ENCODE data around the gene RND1. TPM values are rescaled to one million over a fixed set of nuclear protein-coding genes. Genes with fewer than 3 reads are reported as not detected.

Gene RND1
- total RNA-seq, 1 donor = 0.36 TPM

GRCh38 chr12:48899651-48900050 lies 34.0 kb upstream of the RND1 start:
- H3K4me2 ChIP-seq (ENCODE audit: insufficient read depth, low read length) = no peak overlapping the region
- no peaks in the 10 kb centered on the region for H3K36me3 ChIP-seq (ENCODE audit: insufficient read depth, low read length)
- no peak overlapping the region for H3K4me3 ChIP-seq (ENCODE audit: insufficient read depth, low read length)
- peaks cover 2% of the 10 kb centered on the region for H3K4me1 ChIP-seq (ENCODE audit: insufficient read depth, low read length)
- H3K9me3 ChIP-seq (ENCODE audit: low read depth, low read length) = no peaks in the 10 kb centered on the region
- peaks cover 2% of the 10 kb centered on the region for H3K27me3 ChIP-seq (ENCODE audit: insufficient read depth, low read length)
- H3K27ac ChIP-seq (ENCODE audit: low read depth, low read length) = no peak overlapping the region
- no peaks in the 10 kb centered on the region for H3K79me2 ChIP-seq (ENCODE audit: insufficient read depth, low read length)
- no peak for DNase-seq (ENCODE audit: insufficient read length, low spot score, missing footprints)
- H2AFZ ChIP-seq (ENCODE audit: low read length) = no peak overlapping the region
- no peaks in the 10 kb centered on the region for H4K20me1 ChIP-seq (ENCODE audit: insufficient read depth, low read length)
- no peak for TF ChIP-seq CTCF (IDR thresholded peaks at IDR 0.05; ENCODE audit: extremely low read depth, low read depth, low read length)

GRCh38 chr12:48894271-48894670 lies 28.6 kb upstream of the RND1 start:
- no peak overlapping the region for H3K4me2 ChIP-seq (ENCODE audit: insufficient read depth, low read length)
- H3K9me3 ChIP-seq (ENCODE audit: low read depth, low read length) = no peaks in the 10 kb centered on the region
- no peak for TF ChIP-seq CTCF (IDR thresholded peaks at IDR 0.05; ENCODE audit: extremely low read depth, low read depth, low read length)
- H3K4me1 ChIP-seq (ENCODE audit: insufficient read depth, low read length) = peaks cover 4% of the 10 kb centered on the region
- H3K79me2 ChIP-seq (ENCODE audit: insufficient read depth, low read length) = no peaks in the 10 kb centered on the region
- no peak overlapping the region for H3K27ac ChIP-seq (ENCODE audit: low read depth, low read length)
- H2AFZ ChIP-seq (ENCODE audit: low read length) = no peak overlapping the region
- no peak overlapping the region for H3K4me3 ChIP-seq (ENCODE audit: insufficient read depth, low read length)
- H3K36me3 ChIP-seq (ENCODE audit: insufficient read depth, low read length) = no peaks in the 10 kb centered on the region
- no peak for DNase-seq (ENCODE audit: insufficient read length, low spot score, missing footprints)
- H4K20me1 ChIP-seq (ENCODE audit: insufficient read depth, low read length) = no peaks in the 10 kb centered on the region
- peaks cover 13% of the 10 kb centered on the region for H3K27me3 ChIP-seq (ENCODE audit: insufficient read depth, low read length)

GRCh38 chr12:48890657-48891418 lies 25.2 kb upstream of the RND1 start:
- Histone ChIP-seq H3K79me2 (ENCODE audit: insufficient read depth, low read length) (no peaks in the 10 kb centered on the region), H3K27me3 (ENCODE audit: insufficient read depth, low read length) (peaks cover 10% of the 10 kb centered on the region), H3K27ac (ENCODE audit: low read depth, low read length) (no peak overlapping the region), H3K36me3 (ENCODE audit: insufficient read depth, low read length) (no peaks in the 10 kb centered on the region), H3K4me1 (ENCODE audit: insufficient read depth, low read length) (peaks cover 4% of the 10 kb centered on the region), H4K20me1 (ENCODE audit: insufficient read depth, low read length) (no peaks in the 10 kb centered on the region), H3K4me3 (ENCODE audit: insufficient read depth, low read length) (peak overlapping the region; percentile 45), H2AFZ (ENCODE audit: low read length) (peak overlapping the region; percentile 70), H3K4me2 (ENCODE audit: insufficient read depth, low read length) (peak overlapping the region; percentile 69), H3K9me3 (ENCODE audit: low read depth, low read length) (no peaks in the 10 kb centered on the region)
- peak; percentile 85 for TF ChIP-seq CTCF (IDR thresholded peaks at IDR 0.05; ENCODE audit: extremely low read depth, low read depth, low read length)
- peak; percentile 87 for DNase-seq (ENCODE audit: insufficient read length, low spot score, missing footprints)

GRCh38 chr12:48889679-48890078 lies 24.0 kb upstream of the RND1 start:
- Histone ChIP-seq H2AFZ (ENCODE audit: low read length) (no peak overlapping the region), H3K4me3 (ENCODE audit: insufficient read depth, low read length) (no peak overlapping the region), H3K27me3 (ENCODE audit: insufficient read depth, low read length) (peaks cover 10% of the 10 kb centered on the region), H3K4me1 (ENCODE audit: insufficient read depth, low read length) (peaks cover 4% of the 10 kb centered on the region), H3K4me2 (ENCODE audit: insufficient read depth, low read length) (no peak overlapping the region), H3K36me3 (ENCODE audit: insufficient read depth, low read length) (no peaks in the 10 kb centered on the region), H3K9me3 (ENCODE audit: low read depth, low read length) (no peaks in the 10 kb centered on the region), H4K20me1 (ENCODE audit: insufficient read depth, low read length) (no peaks in the 10 kb centered on the region), H3K27ac (ENCODE audit: low read depth, low read length) (no peak overlapping the region), H3K79me2 (ENCODE audit: insufficient read depth, low read length) (no peaks in the 10 kb centered on the region)
- TF ChIP-seq CTCF (IDR thresholded peaks at IDR 0.05; ENCODE audit: extremely low read depth, low read depth, low read length) = no peak
- peak; percentile 17 for DNase-seq (ENCODE audit: insufficient read length, low spot score, missing footprints)

All from osteoblast (primary cell).